LNCAP (cell line): ENCODE results near the gene ACAT1.
A peak's percentile ranks its signal among the peaks of the same experiment; 100 is the strongest.

Experiments used
- CTCF ChIP-seq: fragments of 450-650 bp; IDR thresholded peaks from 2 replicates; pipeline ENCODE4 v1.5.1; 2017; ENCODE audit warnings: mild to moderate bottlenecking

ACAT1 gene

GRCh38 chr11:108131993-108132392, 10.6 kb downstream of the ACAT1 start:
- TF ChIP-seq CTCF, result no peak

DNA sequence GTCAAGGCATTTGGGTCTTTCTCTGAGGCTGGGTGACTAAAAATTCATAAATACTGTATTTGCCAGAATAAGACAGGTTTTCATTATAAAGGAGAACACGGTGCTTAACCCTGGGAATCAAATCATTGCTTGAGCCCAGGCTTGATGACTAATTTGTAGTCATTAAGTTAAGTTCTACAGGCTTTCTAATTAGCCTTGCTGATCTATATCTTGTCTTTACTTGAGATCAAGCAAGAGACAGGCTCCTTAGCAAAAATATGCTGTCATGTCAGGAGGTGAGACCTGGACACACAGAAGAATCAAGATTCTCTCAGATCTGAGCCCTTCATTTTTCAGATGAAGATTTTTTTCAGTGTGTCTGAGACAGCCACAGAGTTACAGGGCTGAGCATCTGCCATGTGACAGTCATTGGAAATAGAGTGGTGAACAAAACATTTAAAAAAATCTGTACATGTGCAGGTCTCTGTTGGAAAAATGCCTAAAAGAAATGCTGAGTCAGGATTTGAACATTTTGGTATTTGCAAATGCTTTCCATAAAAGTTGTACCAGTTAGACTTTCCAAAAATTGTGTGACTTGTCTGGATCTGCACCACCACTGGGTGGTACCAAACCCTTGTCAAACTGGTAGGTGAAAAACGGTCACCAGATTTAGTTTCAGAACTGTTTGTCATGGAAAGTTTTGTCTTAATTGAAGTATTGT, 14.6 kb downstream of the ACAT1 start:
- peak; percentile 70 for TF ChIP-seq CTCF

GRCh38 chr11:108137212-108137611, 15.8 kb downstream of the ACAT1 start:
- no peak for TF ChIP-seq CTCF

DNA sequence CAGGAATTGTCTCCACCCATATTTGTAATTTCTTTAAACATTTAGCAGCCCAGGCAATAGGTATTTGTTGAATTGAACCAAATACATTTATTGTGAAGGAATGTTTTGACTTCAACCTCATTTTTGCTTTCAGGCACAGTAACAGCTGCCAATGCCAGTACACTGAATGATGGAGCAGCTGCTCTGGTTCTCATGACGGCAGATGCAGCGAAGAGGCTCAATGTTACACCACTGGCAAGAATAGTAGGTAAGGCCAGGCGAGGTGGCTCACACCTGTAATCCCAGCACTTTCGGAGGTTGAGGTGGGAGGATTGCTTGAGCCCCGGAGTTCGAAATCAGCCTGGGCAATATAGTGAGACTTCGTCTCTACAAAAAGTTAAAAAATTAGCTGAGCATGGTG, 20.9 kb downstream of the ACAT1 start:
- TF ChIP-seq CTCF, result no peak

- TF ChIP-seq CTCF, result no peak
These were observed 23.2 kb downstream of the ACAT1 start for GRCh38 chr11:108144615-108145014.

GRCh38 chr11:108147150-108147549, 25.8 kb downstream of the ACAT1 start:
- no peak for TF ChIP-seq CTCF

DNA sequence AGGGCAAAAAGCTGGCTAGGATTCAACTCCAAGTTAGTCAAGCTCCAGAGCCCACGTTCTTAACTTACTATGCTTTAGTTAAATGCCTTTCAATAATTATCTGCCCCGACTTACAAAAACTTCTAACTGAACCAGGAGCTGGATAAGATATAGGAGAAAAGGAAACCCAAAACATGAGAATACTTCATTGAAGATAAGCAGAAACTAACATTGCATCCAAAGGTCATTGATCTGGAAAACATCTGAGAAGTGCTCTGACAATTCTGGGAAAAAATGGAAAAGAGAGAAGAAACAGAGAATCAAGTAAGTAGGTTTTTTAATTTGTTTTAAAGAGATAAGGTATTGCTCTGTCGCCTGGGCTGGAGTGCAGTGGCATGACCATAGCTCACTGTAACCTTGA, 27.2 kb downstream of the ACAT1 start:
- TF ChIP-seq CTCF, result no peak

DNA sequence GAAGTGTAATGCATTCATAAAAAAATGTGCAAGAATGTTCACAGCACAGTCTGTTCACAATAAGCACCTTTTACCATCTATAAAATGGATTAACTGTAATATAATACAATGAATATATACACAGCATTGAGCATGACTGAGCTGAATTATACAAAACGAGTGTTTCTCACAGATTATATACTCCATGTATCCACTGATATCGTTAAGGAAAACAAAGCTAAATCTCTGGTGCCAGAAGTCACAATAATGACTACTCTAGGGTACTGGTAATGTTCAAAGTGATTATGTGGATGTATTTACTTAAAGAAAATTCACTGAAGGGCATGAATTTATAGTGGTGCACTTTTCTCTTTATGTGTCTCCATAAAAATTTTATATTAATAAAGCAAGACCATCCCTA, 33.2 kb downstream of the ACAT1 start:
- TF ChIP-seq CTCF, result no peak
